Endothelial cell (in vitro differentiated cells): ENCODE results near the gene LIPN. TPM values are rescaled to one million over a fixed set of nuclear protein-coding genes. Genes with fewer than 3 reads are reported as not detected.

Source experiments
- DNase-seq: peaks from one replicate; pipeline ENCODE4 v3.0.0; 2021; ENCODE audit warnings: low spot score
- H3K27ac Mint-ChIP-seq: one replicate; pipeline ENCODE4 v1.8.0; 2021; ENCODE audit warnings: mixed read lengths, inconsistent platforms; ENCODE audit not compliant: unreplicated experiment
- H3K27me3 Mint-ChIP-seq: one replicate; pipeline ENCODE4 v1.8.0; 2021; ENCODE audit warnings: mild to moderate bottlenecking, moderate library complexity, mixed read lengths, inconsistent platforms; ENCODE audit not compliant: unreplicated experiment
- H3K36me3 Mint-ChIP-seq: one replicate; pipeline ENCODE4 v1.8.0; 2021; ENCODE audit warnings: mild to moderate bottlenecking, low read depth, mixed read lengths, inconsistent platforms; ENCODE audit not compliant: unreplicated experiment
- H3K4me1 Mint-ChIP-seq: one replicate; pipeline ENCODE4 v1.8.0; 2021; ENCODE audit warnings: mild to moderate bottlenecking, mixed read lengths, inconsistent platforms; ENCODE audit not compliant: unreplicated experiment
- H3K4me3 Mint-ChIP-seq: one replicate; pipeline ENCODE4 v1.8.0; 2021; ENCODE audit warnings: mild to moderate bottlenecking, mixed read lengths, inconsistent platforms; ENCODE audit not compliant: unreplicated experiment
- H3K9me3 Mint-ChIP-seq: one replicate; pipeline ENCODE4 v1.8.0; 2021; ENCODE audit warnings: mixed read lengths, inconsistent platforms; ENCODE audit not compliant: unreplicated experiment
- CTCF ChIP-seq: fragments of 200-600 bp; sonication (generic); IDR thresholded peaks from one replicate; pipeline ENCODE4 v1.5.0; 2021; ENCODE audit warnings: antibody characterized with exemption; ENCODE audit not compliant: unreplicated experiment
- total RNA-seq: library from RNA; stranded (reverse); fragmentation: NEBNext Ultra II Directional; extraction: Animal tissue kit (Norgen Biotek cat#: 25700); gene quantifications from one replicate; pipeline ENCODE4 v1.2.1, GENCODE V29; 2021; ENCODE audit not compliant: unreplicated experiment

Gene LIPN
- total RNA-seq, 1 donor from 2014 or later, result not detected

GRCh38 chr10:88805361-88805760, 45.5 kb downstream of the LIPN start:
- Mint-ChIP-seq H3K9me3 (no peaks in the 10 kb centered on the region), H3K4me1 (no peaks in the 10 kb centered on the region), H3K36me3 (no peaks in the 10 kb centered on the region), H3K27ac (no peak overlapping the region), H3K4me3 (no peak overlapping the region), H3K27me3 (peaks cover 2% of the 10 kb centered on the region)
- no peak for DNase-seq
- TF ChIP-seq CTCF, result no peak

GRCh38 chr10:88805924-88806323, 46.1 kb downstream of the LIPN start:
- Mint-ChIP-seq H3K4me3 (no peak overlapping the region), H3K36me3 (no peaks in the 10 kb centered on the region), H3K9me3 (no peaks in the 10 kb centered on the region), H3K27ac (no peak overlapping the region), H3K27me3 (peaks cover 2% of the 10 kb centered on the region), H3K4me1 (no peaks in the 10 kb centered on the region)
- no peak for TF ChIP-seq CTCF
- no peak for DNase-seq

GRCh38 chr10:88809621-88810020, 49.8 kb downstream of the LIPN start:
- Mint-ChIP-seq H3K27me3 (peaks cover 2% of the 10 kb centered on the region), H3K4me1 (no peaks in the 10 kb centered on the region), H3K36me3 (no peaks in the 10 kb centered on the region), H3K4me3 (no peak overlapping the region), H3K9me3 (no peaks in the 10 kb centered on the region), H3K27ac (no peak overlapping the region)
- no peak for TF ChIP-seq CTCF
- no peak for DNase-seq

GRCh38 chr10:88810196-88810961, 50.6 kb downstream of the LIPN start:
- DNase-seq, result peak; percentile 36
- Mint-ChIP-seq H3K4me1 (no peaks in the 10 kb centered on the region), H3K27ac (no peak overlapping the region), H3K36me3 (no peaks in the 10 kb centered on the region), H3K9me3 (no peaks in the 10 kb centered on the region), H3K27me3 (peaks cover 2% of the 10 kb centered on the region), H3K4me3 (no peak overlapping the region)
- TF ChIP-seq CTCF, result peak; percentile 57

GRCh38 chr10:88813200-88813599, 53.4 kb downstream of the LIPN start:
- Mint-ChIP-seq H3K4me3 (no peak overlapping the region), H3K36me3 (no peaks in the 10 kb centered on the region), H3K27ac (no peak overlapping the region), H3K9me3 (no peaks in the 10 kb centered on the region), H3K27me3 (no peaks in the 10 kb centered on the region), H3K4me1 (no peaks in the 10 kb centered on the region)
- no peak for DNase-seq
- no peak for TF ChIP-seq CTCF
